Right atrium auricular region (tissue), 2 donors: Measurements from ENCODE around the gene CIP2A. TPM values are rescaled to one million over a fixed set of nuclear protein-coding genes. Genes with fewer than 3 reads are reported as not detected.
"Not testable (repeated sequence)": the region's sequence is repeated elsewhere in the genome, so short reads cannot be mapped to it uniquely, and the experiment has no call there.

ENCODE experiments used
- DNase-seq: peaks from one replicate; pipeline ENCODE4 v3.0.0-alpha.2; 2019; ENCODE audit warnings: low spot score
- H3K27ac ChIP-seq, 2 donors: fragments of 200-600 bp; sonication (generic); 1 replicate in 1 of 2; 2 replicates in 1 of 2; pipeline ENCODE4 v1.5.1; 2016 to 2019
- H3K27me3 ChIP-seq, 2 donors: fragments of 200-600 bp; sonication (generic); one replicate each; pipeline versions ENCODE4 v1.5.1 to v1.6.0; 2017 to 2019
- H3K36me3 ChIP-seq: fragments of 200-600 bp; sonication (generic); one replicate; pipeline ENCODE4 v1.5.1; 2016
- H3K4me1 ChIP-seq, 2 donors: fragments of 200-600 bp; sonication (generic); one replicate each; pipeline versions ENCODE4 v1.5.1 to v1.6.0; 2017 to 2019
- H3K4me3 ChIP-seq, 2 donors: fragments of 200-600 bp; sonication (generic); 1 replicate in 1 of 2; 2 replicates in 1 of 2; pipeline ENCODE4 v1.5.1; 2017 to 2019; ENCODE audit warnings: mild to moderate bottlenecking in 1 of 2, moderate library complexity in 1 of 2
- H3K9me3 ChIP-seq, 2 donors: fragments of 200-600 bp; sonication (generic); one replicate each; pipeline ENCODE4 v1.5.1; 2019
- CTCF ChIP-seq, 2 donors: fragments of 200-600 bp; sonication (generic); IDR thresholded peaks; one replicate each; pipeline ENCODE4 v1.5.1; 2019; ENCODE audit warnings: antibody characterized with exemption in 2 of 2
- total RNA-seq, 2 donors: library from RNA; depleted of rRNA; stranded (reverse); fragments of >200 nt; gene quantifications; one replicate each; pipeline ENCODE4 v1.1.0, GENCODE V29; 2016

The CIP2A gene
- total RNA-seq, result 1 to 10 TPM in 1 of 2 donors, under 1 TPM in 1; 0.83 to 2.9 TPM

- Histone ChIP-seq H3K4me1 (peaks cover 0 to 18% of the 10 kb centered on the region in 2 donors), H3K9me3 (no peaks in the 10 kb centered on the region), H3K27me3 (no peaks in the 10 kb centered on the region), H3K27ac (peak within 1 kb of the TSS; percentile 90 to 91), H3K4me3 (peak within 1 kb of the TSS; percentile 63 to 73), H3K36me3 (no peaks in the 10 kb centered on the region)
- DNase-seq, result peak; percentile 74
- no peak for TF ChIP-seq CTCF (IDR thresholded peaks at IDR 0.05)
These were observed at the start of gene CIP2A, which contains the start of gene DZIP3 for GRCh38 chr3:108589081-108589997. TSS of gene CIP2A (minus strand) at chr3:108589438. CDS start at chr3:108589375, 63 bp downstream. TSS of gene DZIP3 (plus strand) at chr3:108589722. CDS start at chr3:108605407, 15,685 bp downstream.

GRCh38 chr3:108629974-108630373 lies 40.7 kb upstream of the CIP2A start:
- H3K4me1 ChIP-seq, result no peaks in the 10 kb centered on the region
- no peak overlapping the region for H3K27ac ChIP-seq
- no peak for TF ChIP-seq CTCF (IDR thresholded peaks at IDR 0.05)
- no peak overlapping the region for H3K4me3 ChIP-seq
- no peaks in the 10 kb centered on the region for H3K27me3 ChIP-seq
- H3K36me3 ChIP-seq, result peaks cover 3% of the 10 kb centered on the region
- no peaks in the 10 kb centered on the region for H3K9me3 ChIP-seq
- no peak for DNase-seq

GRCh38 chr3:108623504-108623903 lies 34.3 kb upstream of the CIP2A start:
- Histone ChIP-seq H3K36me3 (no peaks in the 10 kb centered on the region), H3K9me3 (no peaks in the 10 kb centered on the region), H3K4me1 (no peaks in the 10 kb centered on the region), H3K27me3 (no peaks in the 10 kb centered on the region), H3K4me3 (no peak overlapping the region), H3K27ac (no peak overlapping the region)
- no peak for TF ChIP-seq CTCF (IDR thresholded peaks at IDR 0.05)
- no peak for DNase-seq

- H3K9me3 ChIP-seq, result no peaks in the 10 kb centered on the region
- peaks cover 9% of the 10 kb centered on the region for H3K36me3 ChIP-seq
- H3K4me1 ChIP-seq, result no peaks in the 10 kb centered on the region
- TF ChIP-seq CTCF (IDR thresholded peaks at IDR 0.05), result no peak
- DNase-seq, result no peak
- no peaks in the 10 kb centered on the region for H3K27me3 ChIP-seq
- H3K27ac ChIP-seq, result no peak overlapping the region
- H3K4me3 ChIP-seq, result no peak overlapping the region
These were observed 31.0 kb upstream of the CIP2A start for GRCh38 chr3:108620250-108620649.

- H3K36me3 ChIP-seq, result peaks cover 12% of the 10 kb centered on the region
- not testable (repeated sequence) for H3K27me3 ChIP-seq, DNase-seq, H3K27ac ChIP-seq, H3K9me3 ChIP-seq, H3K4me1 ChIP-seq, H3K4me3 ChIP-seq
These were observed 26.9 kb upstream of the CIP2A start for GRCh38 chr3:108616090-108616489.

- Histone ChIP-seq H3K27ac (no peak overlapping the region), H3K36me3 (peaks cover 3% of the 10 kb centered on the region), H3K9me3 (no peaks in the 10 kb centered on the region), H3K4me1 (no peaks in the 10 kb centered on the region), H3K27me3 (no peaks in the 10 kb centered on the region), H3K4me3 (no peak overlapping the region)
- DNase-seq, result no peak
- no peak for TF ChIP-seq CTCF (IDR thresholded peaks at IDR 0.05)
These were observed 21.4 kb upstream of the CIP2A start for GRCh38 chr3:108610651-108611050.
